ENCODE results near the gene TMEM14B.

DNA sequence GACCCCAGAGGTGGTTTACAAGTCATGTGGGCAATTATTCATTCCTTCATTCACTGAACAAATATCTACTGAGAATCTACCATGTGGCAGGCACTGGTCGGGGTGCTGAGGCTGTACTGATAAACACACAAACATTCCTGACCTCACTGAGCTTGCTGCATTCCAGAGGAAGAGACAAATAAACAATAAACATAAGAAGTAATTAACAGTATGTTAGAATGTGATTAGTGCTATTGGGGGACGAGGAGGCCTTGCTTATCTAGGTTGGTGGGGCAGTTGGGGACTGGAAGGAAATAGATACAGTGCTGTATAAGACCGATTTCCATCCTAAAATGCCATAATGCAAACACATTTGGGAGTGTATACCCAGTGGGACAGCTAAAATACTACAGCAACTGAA is 46.6 kb downstream of the TMEM14B start:
- TF ChIP-seq, protein P1, sequence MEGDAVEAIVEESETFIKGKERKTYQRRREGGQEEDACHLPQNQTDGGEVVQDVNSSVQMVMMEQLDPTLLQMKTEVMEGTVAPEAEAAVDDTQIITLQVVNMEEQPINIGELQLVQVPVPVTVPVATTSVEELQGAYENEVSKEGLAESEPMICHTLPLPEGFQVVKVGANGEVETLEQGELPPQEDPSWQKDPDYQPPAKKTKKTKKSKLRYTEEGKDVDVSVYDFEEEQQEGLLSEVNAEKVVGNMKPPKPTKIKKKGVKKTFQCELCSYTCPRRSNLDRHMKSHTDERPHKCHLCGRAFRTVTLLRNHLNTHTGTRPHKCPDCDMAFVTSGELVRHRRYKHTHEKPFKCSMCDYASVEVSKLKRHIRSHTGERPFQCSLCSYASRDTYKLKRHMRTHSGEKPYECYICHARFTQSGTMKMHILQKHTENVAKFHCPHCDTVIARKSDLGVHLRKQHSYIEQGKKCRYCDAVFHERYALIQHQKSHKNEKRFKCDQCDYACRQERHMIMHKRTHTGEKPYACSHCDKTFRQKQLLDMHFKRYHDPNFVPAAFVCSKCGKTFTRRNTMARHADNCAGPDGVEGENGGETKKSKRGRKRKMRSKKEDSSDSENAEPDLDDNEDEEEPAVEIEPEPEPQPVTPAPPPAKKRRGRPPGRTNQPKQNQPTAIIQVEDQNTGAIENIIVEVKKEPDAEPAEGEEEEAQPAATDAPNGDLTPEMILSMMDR (conservative IDR thresholded peaks at IDR 0.05; ENCODE audit: low read depth, low read length), result no peak
- no peak for TF ChIP-seq EZH2 (IDR thresholded peaks at IDR 0.05; ENCODE audit: borderline replicate concordance, low read depth, low read length, poor library complexity, severe bottlenecking)
